Suprapubic skin (tissue), 3 donors: Measurements from ENCODE around the gene OSGEP.
A peak's percentile ranks its signal among the peaks of the same experiment; 100 is the strongest.

Experiments
- POLR2AphosphoS5 ChIP-seq, 3 donors: sonication (generic); formaldehyde crosslinking; IDR thresholded peaks; one replicate each; pipeline ENCODE4 v1.6.1; 2017; ENCODE audit warnings: antibody characterized with exemption in 3 of 3
- TF ChIP-seq, protein P1 (sequence below), 2 donors: fragments of 200-600 bp in 1 of 2; fragments of 450-650 bp in 1 of 2; sonication (generic) in 1 of 2; IDR thresholded peaks; one replicate each; pipeline ENCODE4 v1.5.1; 2016 to 2019; ENCODE audit warnings: antibody characterized with exemption in 2 of 2, mild to moderate bottlenecking in 1 of 2, moderate library complexity in 1 of 2

DNA sequence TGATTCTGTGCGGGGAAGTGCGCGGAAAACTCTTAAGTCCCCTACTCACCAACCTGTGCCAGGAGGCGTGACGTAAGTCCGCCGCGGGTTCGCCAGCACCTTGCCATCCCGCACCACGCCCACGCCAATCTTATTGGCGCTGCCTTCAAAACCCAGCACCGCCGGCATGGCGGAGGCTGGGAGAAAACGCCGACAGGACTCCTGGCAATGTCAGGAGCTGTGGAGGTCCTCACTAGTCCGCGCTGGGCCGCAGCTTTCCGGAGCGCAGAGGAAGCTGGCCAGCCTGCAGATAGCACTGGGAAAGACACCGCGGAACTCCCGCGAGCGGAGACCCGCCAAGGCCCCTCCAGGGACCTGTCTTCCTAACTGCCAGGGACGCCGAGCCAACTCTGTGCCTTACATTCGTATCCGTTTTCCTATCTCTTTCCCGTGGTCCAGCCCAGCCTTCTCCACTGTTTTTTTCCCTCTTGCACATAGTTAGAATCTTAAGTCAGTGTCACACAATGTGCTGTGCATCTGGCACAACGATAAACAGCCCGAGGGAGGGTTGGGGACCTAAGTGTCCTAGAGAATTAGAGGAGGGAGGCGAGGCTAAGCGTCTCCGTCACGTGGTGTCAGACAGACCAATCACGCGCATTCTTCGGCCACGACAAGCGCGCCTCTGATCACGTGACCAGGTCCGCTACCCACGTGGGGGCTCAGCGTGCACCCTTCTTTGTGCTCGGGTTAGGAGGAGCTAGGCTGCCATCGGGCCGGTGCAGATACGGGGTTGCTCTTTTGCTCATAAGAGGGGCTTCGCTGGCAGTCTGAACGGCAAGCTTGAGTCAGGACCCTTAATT is at the start of gene OSGEP, which contains the start of gene APEX1:
- TF ChIP-seq POLR2AphosphoS5 (IDR thresholded peaks at IDR 0.05), result peak; percentile 53 to 81 (median 61)
- TF ChIP-seq, protein P1, sequence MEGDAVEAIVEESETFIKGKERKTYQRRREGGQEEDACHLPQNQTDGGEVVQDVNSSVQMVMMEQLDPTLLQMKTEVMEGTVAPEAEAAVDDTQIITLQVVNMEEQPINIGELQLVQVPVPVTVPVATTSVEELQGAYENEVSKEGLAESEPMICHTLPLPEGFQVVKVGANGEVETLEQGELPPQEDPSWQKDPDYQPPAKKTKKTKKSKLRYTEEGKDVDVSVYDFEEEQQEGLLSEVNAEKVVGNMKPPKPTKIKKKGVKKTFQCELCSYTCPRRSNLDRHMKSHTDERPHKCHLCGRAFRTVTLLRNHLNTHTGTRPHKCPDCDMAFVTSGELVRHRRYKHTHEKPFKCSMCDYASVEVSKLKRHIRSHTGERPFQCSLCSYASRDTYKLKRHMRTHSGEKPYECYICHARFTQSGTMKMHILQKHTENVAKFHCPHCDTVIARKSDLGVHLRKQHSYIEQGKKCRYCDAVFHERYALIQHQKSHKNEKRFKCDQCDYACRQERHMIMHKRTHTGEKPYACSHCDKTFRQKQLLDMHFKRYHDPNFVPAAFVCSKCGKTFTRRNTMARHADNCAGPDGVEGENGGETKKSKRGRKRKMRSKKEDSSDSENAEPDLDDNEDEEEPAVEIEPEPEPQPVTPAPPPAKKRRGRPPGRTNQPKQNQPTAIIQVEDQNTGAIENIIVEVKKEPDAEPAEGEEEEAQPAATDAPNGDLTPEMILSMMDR (IDR thresholded peaks at IDR 0.05), result no peak
